HL-60 (cell line): Measurements from ENCODE around the gene HDC.

Source experiments
- GABPA ChIP-seq: IDR thresholded peaks from 2 replicates; pipeline ENCODE4 v1.6.1; 2012; ENCODE audit warnings: low read depth
- POLR2AphosphoS5 ChIP-seq: IDR thresholded peaks from 2 replicates; pipeline ENCODE4 v1.6.1; 2012; ENCODE audit warnings: low read depth
- SPI1 ChIP-seq: IDR thresholded peaks from 2 replicates; pipeline ENCODE4 v1.6.1; 2012; ENCODE audit warnings: low read depth, mild to moderate bottlenecking, borderline replicate concordance
- TF ChIP-seq, protein P1 (sequence below): IDR thresholded peaks from one replicate; pipeline ENCODE4 v1.5.1; 2011; ENCODE audit warnings: low read length, control low read depth, inconsistent platforms; ENCODE audit not compliant: insufficient read depth
- TF ChIP-seq, protein P2 (sequence below): IDR thresholded peaks from 2 replicates; pipeline ENCODE4 v1.6.1; 2012; ENCODE audit warnings: low read depth; ENCODE audit not compliant: insufficient replicate concordance

DNA sequence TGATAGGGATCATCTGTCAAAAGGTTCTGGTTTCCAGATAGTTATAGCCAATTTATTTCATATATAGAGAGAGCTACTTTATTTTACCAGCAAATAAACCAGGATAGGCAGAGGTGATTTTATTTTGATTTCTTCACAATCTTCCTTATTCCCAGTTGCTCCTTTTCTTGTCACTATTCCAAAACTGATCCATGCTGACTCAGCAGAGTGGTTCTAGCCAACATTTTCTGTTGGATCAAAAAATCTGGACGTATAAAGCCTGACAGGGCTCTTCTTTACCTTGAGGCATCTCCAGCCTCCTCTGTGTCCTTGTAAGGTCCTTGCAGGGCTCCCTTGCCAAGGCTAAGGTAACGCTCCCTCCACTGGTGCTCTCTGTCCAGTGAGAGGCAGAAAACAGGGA, 15.8 kb downstream of the HDC start:
- TF ChIP-seq, protein P1, sequence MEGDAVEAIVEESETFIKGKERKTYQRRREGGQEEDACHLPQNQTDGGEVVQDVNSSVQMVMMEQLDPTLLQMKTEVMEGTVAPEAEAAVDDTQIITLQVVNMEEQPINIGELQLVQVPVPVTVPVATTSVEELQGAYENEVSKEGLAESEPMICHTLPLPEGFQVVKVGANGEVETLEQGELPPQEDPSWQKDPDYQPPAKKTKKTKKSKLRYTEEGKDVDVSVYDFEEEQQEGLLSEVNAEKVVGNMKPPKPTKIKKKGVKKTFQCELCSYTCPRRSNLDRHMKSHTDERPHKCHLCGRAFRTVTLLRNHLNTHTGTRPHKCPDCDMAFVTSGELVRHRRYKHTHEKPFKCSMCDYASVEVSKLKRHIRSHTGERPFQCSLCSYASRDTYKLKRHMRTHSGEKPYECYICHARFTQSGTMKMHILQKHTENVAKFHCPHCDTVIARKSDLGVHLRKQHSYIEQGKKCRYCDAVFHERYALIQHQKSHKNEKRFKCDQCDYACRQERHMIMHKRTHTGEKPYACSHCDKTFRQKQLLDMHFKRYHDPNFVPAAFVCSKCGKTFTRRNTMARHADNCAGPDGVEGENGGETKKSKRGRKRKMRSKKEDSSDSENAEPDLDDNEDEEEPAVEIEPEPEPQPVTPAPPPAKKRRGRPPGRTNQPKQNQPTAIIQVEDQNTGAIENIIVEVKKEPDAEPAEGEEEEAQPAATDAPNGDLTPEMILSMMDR: no peak
- TF ChIP-seq POLR2AphosphoS5: no peak
- no peak for TF ChIP-seq GABPA
- TF ChIP-seq, protein P2, sequence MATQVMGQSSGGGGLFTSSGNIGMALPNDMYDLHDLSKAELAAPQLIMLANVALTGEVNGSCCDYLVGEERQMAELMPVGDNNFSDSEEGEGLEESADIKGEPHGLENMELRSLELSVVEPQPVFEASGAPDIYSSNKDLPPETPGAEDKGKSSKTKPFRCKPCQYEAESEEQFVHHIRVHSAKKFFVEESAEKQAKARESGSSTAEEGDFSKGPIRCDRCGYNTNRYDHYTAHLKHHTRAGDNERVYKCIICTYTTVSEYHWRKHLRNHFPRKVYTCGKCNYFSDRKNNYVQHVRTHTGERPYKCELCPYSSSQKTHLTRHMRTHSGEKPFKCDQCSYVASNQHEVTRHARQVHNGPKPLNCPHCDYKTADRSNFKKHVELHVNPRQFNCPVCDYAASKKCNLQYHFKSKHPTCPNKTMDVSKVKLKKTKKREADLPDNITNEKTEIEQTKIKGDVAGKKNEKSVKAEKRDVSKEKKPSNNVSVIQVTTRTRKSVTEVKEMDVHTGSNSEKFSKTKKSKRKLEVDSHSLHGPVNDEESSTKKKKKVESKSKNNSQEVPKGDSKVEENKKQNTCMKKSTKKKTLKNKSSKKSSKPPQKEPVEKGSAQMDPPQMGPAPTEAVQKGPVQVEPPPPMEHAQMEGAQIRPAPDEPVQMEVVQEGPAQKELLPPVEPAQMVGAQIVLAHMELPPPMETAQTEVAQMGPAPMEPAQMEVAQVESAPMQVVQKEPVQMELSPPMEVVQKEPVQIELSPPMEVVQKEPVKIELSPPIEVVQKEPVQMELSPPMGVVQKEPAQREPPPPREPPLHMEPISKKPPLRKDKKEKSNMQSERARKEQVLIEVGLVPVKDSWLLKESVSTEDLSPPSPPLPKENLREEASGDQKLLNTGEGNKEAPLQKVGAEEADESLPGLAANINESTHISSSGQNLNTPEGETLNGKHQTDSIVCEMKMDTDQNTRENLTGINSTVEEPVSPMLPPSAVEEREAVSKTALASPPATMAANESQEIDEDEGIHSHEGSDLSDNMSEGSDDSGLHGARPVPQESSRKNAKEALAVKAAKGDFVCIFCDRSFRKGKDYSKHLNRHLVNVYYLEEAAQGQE: no peak
- no peak for TF ChIP-seq SPI1
